ENCODE results near the gene EFNA5. TPM values are rescaled to one million over a fixed set of nuclear protein-coding genes. Genes with fewer than 3 reads are reported as not detected.

EFNA5 gene
- total and polyA plus RNA-seq, 10 of the 15 experiments (the other 5 are each of a cell fraction or from before 2014, with no cell fraction given) = 0.19 to 12.6 (median 3.9) TPM

GRCh38 chr5:107666051-107666655 is 4.6 kb downstream of the EFNA5 start:
- Histone ChIP-seq H3K36me3 (ENCODE audit: control insufficient read depth in 2 of 2, insufficient read depth in 2 of 2, low read length in 1 of 2) (no peaks in the 10 kb centered on the region), H3K4me3 (peak overlapping the region; percentile 34; the same call in 1 of the 2 replicates), H3K4me2 (ENCODE audit: control insufficient read depth, insufficient read depth) (no peak overlapping the region), H2AFZ (ENCODE audit: control insufficient read depth, low read depth, low read length) (no peak overlapping the region), H3K4me1 (ENCODE audit: control insufficient read depth, insufficient read depth, low read length) (peaks cover 1% of the 10 kb centered on the region), H3K27me3 (replicated peaks in 1 of 2; ENCODE audit: control insufficient read depth in 2 of 2, insufficient read depth in 2 of 2, low read length in 1 of 2) (peaks cover 0 to 2% of the 10 kb centered on the region in 2 experiments; a peak in 3 of 4 replicates), H3K9me3 (replicated peaks; ENCODE audit: control insufficient read depth, insufficient read depth, low read length) (no peaks in the 10 kb centered on the region), H3K79me2 (ENCODE audit: control insufficient read depth, insufficient read depth, low read length) (peaks cover 76% of the 10 kb centered on the region), H4K20me1 (ENCODE audit: control insufficient read depth, insufficient read depth) (no peaks in the 10 kb centered on the region), H3K27ac (ENCODE audit: control insufficient read depth, insufficient read depth) (no peak overlapping the region), H3K9ac (ENCODE audit: control insufficient read depth, insufficient read depth, low read length) (no peak overlapping the region)
- FAIRE-seq (no peak), DNase-seq (ENCODE audit: low read depth, low spot score) (no peak), ATAC-seq (no peak)
- POLR2A ChIA-PET = no interaction called here
- 39% methylated on average over 3 of the region's 3 CpGs for whole genome bisulfite sequencing (ENCODE audit: insufficient coverage, insufficient replicate concordance, low lambda C conversion rate, missing lambda C conversion rate)
- intact Hi-C loops (cut with micrococcal nuclease; ENCODE audit: unreplicated experiment) (no loop called here), in situ Hi-C loops (cut with MboI) (no loop called here)
- SMC1A ChIA-PET (ENCODE audit: uncharacterized antibody, unreplicated experiment) = interaction anchor here (0.7 to 5.4 kb wide), 8 partner anchors 15 to 418 kb away, joined by 3 to 25 read pairs (median 6); no protein-coding TSS in a partner anchor
- RAD21 ChIA-PET (ENCODE audit: unreplicated experiment) = interaction anchor here (1.1 to 3.3 kb wide), 10 partner anchors 8 to 561 kb away, joined by 3 to 22 read pairs (median 4); no protein-coding TSS in a partner anchor
- TF ChIP-seq FOS (IDR thresholded peaks at IDR 0.05; ENCODE audit: borderline replicate concordance, extremely low read depth, insufficient read length) (no peak), TCF3 (IDR thresholded peaks at IDR 0.05; ENCODE audit: borderline replicate concordance, insufficient read depth, low read depth, low read length) (no peak), RELA (IDR thresholded peaks at IDR 0.05; ENCODE audit: borderline replicate concordance, partially characterized antibody) (no peak), IKZF1 (conservative IDR thresholded peaks at IDR 0.05) (no peak), DPF2 (IDR thresholded peaks at IDR 0.05) (no peak), TCF12 (IDR thresholded peaks at IDR 0.05; ENCODE audit: low read depth, low read length) (no peak), IKZF2 (IDR thresholded peaks at IDR 0.05) (no peak), NBN (IDR thresholded peaks at IDR 0.05) (no peak), STAT1 (conservative IDR thresholded peaks at IDR 0.05) (no peak)
- CTCF ChIA-PET = interaction anchor here (1.0 to 1.2 kb wide), 2 partner anchors 94 kb away, joined by 3 to 11 read pairs; no protein-coding TSS in a partner anchor
- BruUV-seq (replicated peaks) = no TSS peak
